ENCODE measurements around the gene SLC35D2. TPM values are rescaled to one million over a fixed set of nuclear protein-coding genes. Genes with fewer than 3 reads are reported as not detected.
A peak's percentile ranks its signal among the peaks of the same experiment; 100 is the strongest.

SLC35D2 gene
- total RNA-seq, 1 donor from 2014 or later, result 27.2 TPM

DNA sequence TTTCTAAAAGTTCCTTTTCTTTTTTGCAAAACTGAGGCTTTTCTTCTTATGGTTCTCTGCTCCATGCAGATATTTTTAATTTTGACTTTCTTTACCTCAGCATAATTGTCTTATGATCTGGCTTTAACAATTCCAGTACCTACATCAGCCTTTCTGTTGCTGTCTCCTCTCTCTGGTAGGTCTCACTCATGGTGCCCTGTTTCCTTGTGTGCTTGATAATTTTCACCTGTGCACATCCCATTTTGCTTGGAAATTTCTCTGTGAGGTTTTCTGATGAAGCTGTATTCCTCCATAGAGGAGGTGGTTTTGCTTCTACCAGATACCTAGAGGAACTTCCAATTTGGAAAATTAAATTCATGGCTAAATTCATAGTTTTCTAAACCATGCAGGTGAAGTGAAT, 79.3 kb downstream of the SLC35D2 start:
- TF ChIP-seq, protein P1, sequence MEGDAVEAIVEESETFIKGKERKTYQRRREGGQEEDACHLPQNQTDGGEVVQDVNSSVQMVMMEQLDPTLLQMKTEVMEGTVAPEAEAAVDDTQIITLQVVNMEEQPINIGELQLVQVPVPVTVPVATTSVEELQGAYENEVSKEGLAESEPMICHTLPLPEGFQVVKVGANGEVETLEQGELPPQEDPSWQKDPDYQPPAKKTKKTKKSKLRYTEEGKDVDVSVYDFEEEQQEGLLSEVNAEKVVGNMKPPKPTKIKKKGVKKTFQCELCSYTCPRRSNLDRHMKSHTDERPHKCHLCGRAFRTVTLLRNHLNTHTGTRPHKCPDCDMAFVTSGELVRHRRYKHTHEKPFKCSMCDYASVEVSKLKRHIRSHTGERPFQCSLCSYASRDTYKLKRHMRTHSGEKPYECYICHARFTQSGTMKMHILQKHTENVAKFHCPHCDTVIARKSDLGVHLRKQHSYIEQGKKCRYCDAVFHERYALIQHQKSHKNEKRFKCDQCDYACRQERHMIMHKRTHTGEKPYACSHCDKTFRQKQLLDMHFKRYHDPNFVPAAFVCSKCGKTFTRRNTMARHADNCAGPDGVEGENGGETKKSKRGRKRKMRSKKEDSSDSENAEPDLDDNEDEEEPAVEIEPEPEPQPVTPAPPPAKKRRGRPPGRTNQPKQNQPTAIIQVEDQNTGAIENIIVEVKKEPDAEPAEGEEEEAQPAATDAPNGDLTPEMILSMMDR (IDR thresholded peaks at IDR 0.05; ENCODE audit: unreplicated experiment), result no peak
- Mint-ChIP-seq H3K4me3 (ENCODE audit: unreplicated experiment) (no peak overlapping the region), H3K27me3 (ENCODE audit: unreplicated experiment) (no peaks in the 10 kb centered on the region), H3K27ac (ENCODE audit: unreplicated experiment) (no peak overlapping the region), H3K36me3 (ENCODE audit: low read depth, unreplicated experiment) (no peaks in the 10 kb centered on the region), H3K4me1 (ENCODE audit: unreplicated experiment) (no peaks in the 10 kb centered on the region), H3K9me3 (ENCODE audit: unreplicated experiment) (no peaks in the 10 kb centered on the region)
- no peak for DNase-seq (ENCODE audit: low spot score)

- H3K9me3 Mint-ChIP-seq (ENCODE audit: unreplicated experiment), result no peaks in the 10 kb centered on the region
- H3K4me3 Mint-ChIP-seq (ENCODE audit: unreplicated experiment), result no peak within 1 kb of the TSS
- TF ChIP-seq, protein P1 (IDR thresholded peaks at IDR 0.05; ENCODE audit: unreplicated experiment), result no peak
- H3K36me3 Mint-ChIP-seq (ENCODE audit: low read depth, unreplicated experiment), result no peaks in the 10 kb centered on the region
- H3K27ac Mint-ChIP-seq (ENCODE audit: unreplicated experiment), result peak within 1 kb of the TSS; percentile 30
- no peaks in the 10 kb centered on the region for H3K27me3 Mint-ChIP-seq (ENCODE audit: unreplicated experiment)
- no peaks in the 10 kb centered on the region for H3K4me1 Mint-ChIP-seq (ENCODE audit: unreplicated experiment)
- DNase-seq (ENCODE audit: low spot score), result no peak
These were observed 81.5 kb downstream of the SLC35D2 start, which contains the start of gene HSD17B3 for GRCh38 chr9:96302021-96302420. TSS of gene HSD17B3 (minus strand) at chr9:96302176. CDS start at chr9:96302104, 72 bp downstream.

DNA sequence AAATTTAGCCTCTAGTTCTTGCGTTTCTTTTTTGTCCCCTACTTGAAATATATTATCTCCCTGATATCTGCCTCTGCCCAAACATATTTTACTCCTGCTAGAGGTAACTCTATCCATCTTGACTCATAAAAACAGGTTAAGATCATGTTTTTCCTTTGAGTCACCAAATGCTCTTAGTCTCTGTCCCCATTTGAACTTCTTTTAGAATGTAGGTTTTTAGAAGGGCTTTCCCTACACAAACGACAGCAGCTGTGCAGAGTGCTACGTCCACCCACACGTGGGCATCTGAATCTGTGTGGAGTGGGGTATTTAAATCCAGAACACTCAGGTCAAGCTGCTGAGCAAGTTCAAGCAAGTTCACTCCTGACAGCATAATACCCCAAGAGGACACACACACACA, 83.7 kb downstream of the SLC35D2 start:
- Mint-ChIP-seq H3K27me3 (ENCODE audit: unreplicated experiment) (no peaks in the 10 kb centered on the region), H3K27ac (ENCODE audit: unreplicated experiment) (no peak overlapping the region), H3K36me3 (ENCODE audit: low read depth, unreplicated experiment) (no peaks in the 10 kb centered on the region), H3K4me3 (ENCODE audit: unreplicated experiment) (no peak overlapping the region), H3K9me3 (ENCODE audit: unreplicated experiment) (no peaks in the 10 kb centered on the region), H3K4me1 (ENCODE audit: unreplicated experiment) (no peaks in the 10 kb centered on the region)
- no peak for DNase-seq (ENCODE audit: low spot score)
- TF ChIP-seq, protein P1 (IDR thresholded peaks at IDR 0.05; ENCODE audit: unreplicated experiment), result no peak

- Mint-ChIP-seq H3K27me3 (ENCODE audit: unreplicated experiment) (peaks cover 1% of the 10 kb centered on the region), H3K4me1 (ENCODE audit: unreplicated experiment) (peaks cover 6% of the 10 kb centered on the region), H3K36me3 (ENCODE audit: low read depth, unreplicated experiment) (no peaks in the 10 kb centered on the region), H3K9me3 (ENCODE audit: unreplicated experiment) (no peaks in the 10 kb centered on the region), H3K27ac (ENCODE audit: unreplicated experiment) (no peak overlapping the region), H3K4me3 (ENCODE audit: unreplicated experiment) (no peak overlapping the region)
- DNase-seq (ENCODE audit: low spot score), result no peak
- TF ChIP-seq, protein P1 (IDR thresholded peaks at IDR 0.05; ENCODE audit: unreplicated experiment), result no peak
These were observed 89.4 kb downstream of the SLC35D2 start for GRCh38 chr9:96294159-96294545.

- no peaks in the 10 kb centered on the region for H3K9me3 Mint-ChIP-seq (ENCODE audit: unreplicated experiment)
- no peak overlapping the region for H3K4me3 Mint-ChIP-seq (ENCODE audit: unreplicated experiment)
- H3K4me1 Mint-ChIP-seq (ENCODE audit: unreplicated experiment), result peaks cover 6% of the 10 kb centered on the region
- H3K36me3 Mint-ChIP-seq (ENCODE audit: low read depth, unreplicated experiment), result no peaks in the 10 kb centered on the region
- peaks cover 1% of the 10 kb centered on the region for H3K27me3 Mint-ChIP-seq (ENCODE audit: unreplicated experiment)
- DNase-seq (ENCODE audit: low spot score), result no peak
- TF ChIP-seq, protein P1 (IDR thresholded peaks at IDR 0.05; ENCODE audit: unreplicated experiment), result no peak
- H3K27ac Mint-ChIP-seq (ENCODE audit: unreplicated experiment), result no peak overlapping the region
These were observed 89.9 kb downstream of the SLC35D2 start for GRCh38 chr9:96293498-96294158.
